Mesodermal cell (in vitro differentiated cells): ENCODE measurements around the gene LIPC.

Source experiments
- H3K27ac ChIP-seq: 2 replicates; pipeline ENCODE4 v1.7.0; 2013; ENCODE audit warnings: mild to moderate bottlenecking, low read depth, low read length, moderate library complexity; ENCODE audit not compliant: severe bottlenecking
- H3K36me3 ChIP-seq: 2 replicates; pipeline ENCODE4 v1.7.1; 2013; ENCODE audit warnings: mild to moderate bottlenecking, low read length, moderate library complexity; ENCODE audit not compliant: control insufficient read depth, insufficient read depth
- H3K4me1 ChIP-seq: one replicate; pipeline ENCODE4 v1.7.1; 2013; ENCODE audit warnings: mild to moderate bottlenecking, low read length; ENCODE audit not compliant: insufficient read depth, control insufficient read depth, poor library complexity, severe bottlenecking
- H3K4me3 ChIP-seq: 2 replicates; pipeline ENCODE4 v1.7.0; 2013; ENCODE audit warnings: low read length, control low read depth, mild to moderate bottlenecking; ENCODE audit not compliant: insufficient read depth, poor library complexity, severe bottlenecking; ENCODE audit errors: extremely low read depth
- H3K9me3 ChIP-seq: 2 replicates; pipeline ENCODE4 v1.7.1; 2013; ENCODE audit warnings: mild to moderate bottlenecking, low read length, moderate library complexity; ENCODE audit not compliant: control insufficient read depth
- WGBS, 2 experiments: methylation state at CpG; one replicate each; pipeline ENCODE4 v1.1.5; 2013; ENCODE audit warnings: missing lambda C conversion rate in 2 of 2; ENCODE audit not compliant: insufficient coverage in 2 of 2; 5-methylcytosine and 5-hydroxymethylcytosine counted together

Gene LIPC

DNA sequence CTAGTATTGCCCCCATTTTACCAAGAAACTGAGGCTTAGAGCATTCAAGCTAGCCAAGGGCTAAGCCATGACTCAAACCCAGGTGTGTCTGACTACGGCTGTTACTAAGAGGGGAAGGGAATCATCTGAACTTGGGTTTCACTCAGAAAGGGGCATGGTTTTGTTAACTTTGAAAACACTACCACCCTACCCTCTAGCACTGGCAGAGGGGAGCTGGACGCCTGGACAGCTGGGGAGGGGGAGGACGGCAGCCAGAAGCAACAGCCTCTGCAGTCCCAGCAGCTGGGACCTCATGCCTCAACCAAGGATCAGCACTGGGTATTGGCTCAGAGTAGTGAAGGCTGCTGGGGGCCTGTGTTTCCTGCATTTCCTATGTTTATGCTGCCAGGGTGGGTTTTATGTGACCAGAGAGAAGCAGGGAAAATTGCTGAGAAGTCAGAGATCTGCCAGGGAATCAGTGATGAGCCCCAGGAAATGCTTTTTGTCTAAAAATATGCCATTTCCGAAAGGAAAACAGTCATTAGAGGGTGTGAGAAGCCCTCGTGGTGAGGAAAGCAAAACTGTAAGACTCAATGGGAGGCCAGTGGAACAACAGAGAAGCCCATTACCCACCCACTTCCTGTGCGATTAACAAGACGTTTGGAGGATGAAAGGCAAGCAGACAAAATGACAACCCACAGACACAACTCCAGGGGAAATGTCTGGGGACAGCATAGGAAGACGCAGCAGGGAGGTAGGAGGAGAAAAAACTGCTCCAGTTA lies 41.2 kb downstream of the LIPC start:
- Histone ChIP-seq H3K9me3 (no peaks in the 10 kb centered on the region), H3K4me1 (peaks cover 56% of the 10 kb centered on the region), H3K36me3 (no peaks in the 10 kb centered on the region), H3K4me3 (no peak overlapping the region), H3K27ac (peak overlapping the region; percentile 82)
- 33 to 55% methylated on average over 2 to 5 of the region's 8 CpGs for WGBS, 2 experiments

DNA sequence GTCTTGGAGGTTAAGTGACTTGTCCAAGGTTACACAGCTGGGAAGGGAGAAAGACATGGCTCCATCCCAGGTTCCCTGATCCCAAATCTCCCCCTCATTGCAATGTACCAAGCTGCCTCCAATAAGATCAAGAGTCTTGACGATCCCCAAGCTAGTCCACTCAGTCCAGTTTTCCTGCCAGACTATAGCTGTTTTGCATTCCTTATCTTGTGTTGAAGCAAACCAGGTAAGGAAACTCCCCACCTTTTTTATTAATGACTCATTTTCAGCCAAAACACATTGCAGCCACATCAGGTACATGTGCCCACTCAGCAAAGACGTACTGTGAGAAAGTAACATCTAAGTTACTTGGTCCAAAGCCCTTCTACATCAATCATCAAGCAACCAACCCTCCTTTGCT lies 41.9 kb downstream of the LIPC start:
- H3K9me3 ChIP-seq = no peaks in the 10 kb centered on the region
- 100% methylated on average over 1 of the region's 2 CpGs for WGBS, 2 experiments
- H3K4me3 ChIP-seq = no peak overlapping the region
- peaks cover 56% of the 10 kb centered on the region for H3K4me1 ChIP-seq
- H3K36me3 ChIP-seq = no peaks in the 10 kb centered on the region
- H3K27ac ChIP-seq = peak overlapping the region; percentile 82

DNA sequence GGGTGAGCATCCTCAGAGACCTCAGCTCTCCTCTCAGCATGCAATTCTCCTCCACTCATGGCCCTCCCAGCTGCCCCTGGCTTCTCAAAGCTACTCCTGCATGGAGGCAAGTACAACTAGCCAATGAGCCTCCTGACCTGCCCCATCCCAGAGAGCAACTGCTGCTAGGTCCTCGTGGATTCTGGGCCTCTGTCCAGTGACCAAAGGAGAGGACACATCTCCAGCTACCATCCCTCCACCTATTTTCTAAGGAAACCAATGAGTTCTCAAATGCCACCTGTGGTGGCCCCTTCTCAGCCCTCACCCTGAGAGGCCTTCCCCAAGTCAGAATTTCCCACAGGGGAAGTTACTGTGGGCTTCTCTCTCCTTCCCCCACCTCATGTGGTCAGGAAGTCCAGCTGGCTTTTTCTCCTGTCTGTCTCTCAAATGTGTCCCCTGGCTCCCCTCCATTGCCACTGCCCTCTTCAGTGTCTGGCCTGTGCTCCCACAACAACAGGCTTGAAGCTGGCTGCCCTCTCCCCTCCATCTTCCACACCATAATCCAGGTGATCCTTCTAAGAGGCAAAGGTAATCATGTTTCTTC lies 43.0 kb downstream of the LIPC start:
- peaks cover 47% of the 10 kb centered on the region for H3K4me1 ChIP-seq

GRCh38 chr15:58475573-58476524 lies 44.1 kb downstream of the LIPC start:
- Histone ChIP-seq H3K27ac (peak overlapping the region; percentile 45), H3K4me1 (peaks cover 40% of the 10 kb centered on the region)
- 83 to 90% methylated on average over 7 of the region's 7 CpGs for WGBS, 2 experiments

More for the DNA sequence above, 43.0 kb downstream of the LIPC start:
- Histone ChIP-seq H3K9me3 (no peaks in the 10 kb centered on the region), H3K36me3 (no peaks in the 10 kb centered on the region), H3K27ac (peak overlapping the region; percentile 45), H3K4me3 (no peak overlapping the region)
- WGBS, 2 experiments = 89 to 100% methylated on average over 1 of the region's 1 CpG

GRCh38 chr15:58476525-58477162 lies 44.9 kb downstream of the LIPC start:
- H3K4me3 ChIP-seq = no peak overlapping the region
- WGBS, 2 experiments = 80 to 91% methylated on average over 5 to 7 of the region's 10 CpGs
- H3K9me3 ChIP-seq = no peaks in the 10 kb centered on the region
- H3K27ac ChIP-seq = no peak overlapping the region
- peaks cover 38% of the 10 kb centered on the region for H3K4me1 ChIP-seq
- no peaks in the 10 kb centered on the region for H3K36me3 ChIP-seq

More at GRCh38 chr15:58475573-58476524, 44.1 kb downstream of the LIPC start:
- Histone ChIP-seq H3K36me3 (no peaks in the 10 kb centered on the region), H3K9me3 (no peaks in the 10 kb centered on the region), H3K4me3 (no peak overlapping the region)

DNA sequence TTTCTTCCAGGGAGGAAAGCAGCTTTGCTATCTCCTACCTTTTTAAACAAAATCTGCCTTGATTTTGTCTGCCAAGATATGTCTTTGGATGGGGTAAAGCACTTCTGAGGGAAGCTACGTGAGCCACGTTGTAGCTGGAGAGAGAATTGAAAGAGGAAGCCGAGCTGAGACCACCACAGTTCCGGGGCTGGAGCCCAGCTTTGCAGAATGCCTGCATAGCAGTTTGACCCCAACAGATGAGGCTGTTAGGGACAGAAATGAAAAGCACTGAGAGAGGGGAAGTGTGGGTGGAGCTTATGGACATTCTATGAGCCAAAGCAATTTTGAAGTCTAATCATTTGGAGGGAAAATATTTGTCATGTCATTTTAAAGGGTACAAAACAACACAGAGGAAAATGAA lies 45.4 kb downstream of the LIPC start:
- Histone ChIP-seq H3K36me3 (no peaks in the 10 kb centered on the region), H3K4me1 (peaks cover 38% of the 10 kb centered on the region), H3K27ac (no peak overlapping the region), H3K9me3 (no peaks in the 10 kb centered on the region), H3K4me3 (no peak overlapping the region)
- WGBS, 2 experiments = 76 to 83% methylated on average over 4 of the region's 4 CpGs

DNA sequence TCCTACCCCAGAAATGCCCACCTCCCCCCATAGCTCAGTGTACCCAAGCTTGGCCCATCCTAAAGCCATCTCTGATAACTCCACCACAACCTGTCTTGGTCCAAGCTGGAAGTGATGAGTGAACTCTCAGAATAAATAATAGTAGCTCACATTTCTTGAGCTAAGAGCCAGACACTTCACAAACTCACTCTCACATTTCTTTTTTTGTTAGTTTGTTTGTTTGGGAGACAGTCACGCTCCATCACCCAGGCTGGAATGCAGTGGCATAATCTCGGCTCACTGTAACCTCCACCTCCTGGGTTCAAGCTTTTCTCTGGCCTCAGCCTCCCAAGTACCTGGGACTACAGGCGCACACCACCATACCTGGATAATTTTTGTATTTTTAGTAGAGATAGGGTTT lies 46.2 kb downstream of the LIPC start:
- no peaks in the 10 kb centered on the region for H3K36me3 ChIP-seq
- peaks cover 30% of the 10 kb centered on the region for H3K4me1 ChIP-seq
- H3K9me3 ChIP-seq = no peaks in the 10 kb centered on the region
- 100% methylated on average over 1 of the region's 3 CpGs; no CpG with 5 or more reads in 1 of the 2 experiments for WGBS, 2 experiments
- no peak overlapping the region for H3K27ac ChIP-seq
- H3K4me3 ChIP-seq = no peak overlapping the region

- WGBS, 2 experiments = 95 to 100% methylated on average over 2 to 3 of the region's 3 CpGs
- no peaks in the 10 kb centered on the region for H3K36me3 ChIP-seq
- no peak overlapping the region for H3K27ac ChIP-seq
- H3K9me3 ChIP-seq = no peaks in the 10 kb centered on the region
- peaks cover 25% of the 10 kb centered on the region for H3K4me1 ChIP-seq
- H3K4me3 ChIP-seq = no peak overlapping the region
Observed at GRCh38 chr15:58478579-58478978, 46.8 kb downstream of the LIPC start.

DNA sequence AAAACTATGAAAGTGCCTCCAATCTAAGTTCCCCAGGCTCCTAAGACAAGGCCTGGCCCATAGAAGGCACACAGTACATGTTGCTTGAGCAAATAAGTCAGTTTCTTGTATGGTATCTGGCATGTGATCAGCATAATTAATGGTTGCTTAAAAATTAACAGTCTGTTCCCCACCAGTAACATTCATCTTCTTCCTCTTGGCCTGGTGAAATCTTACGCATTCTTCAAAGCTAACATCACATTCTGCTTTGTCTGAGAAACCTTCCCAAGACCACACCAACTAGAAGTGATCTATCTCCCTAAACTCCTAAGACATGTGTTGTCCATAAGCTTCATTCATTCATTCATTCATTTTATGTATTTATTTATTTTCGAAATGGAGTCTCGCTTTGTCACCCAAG lies 48.1 kb downstream of the LIPC start:
- Histone ChIP-seq H3K36me3 (no peaks in the 10 kb centered on the region), H3K9me3 (no peaks in the 10 kb centered on the region), H3K4me1 (peaks cover 20% of the 10 kb centered on the region), H3K27ac (no peak overlapping the region), H3K4me3 (no peak overlapping the region)
- WGBS, 2 experiments = 93 to 100% methylated on average over 3 of the region's 3 CpGs

DNA sequence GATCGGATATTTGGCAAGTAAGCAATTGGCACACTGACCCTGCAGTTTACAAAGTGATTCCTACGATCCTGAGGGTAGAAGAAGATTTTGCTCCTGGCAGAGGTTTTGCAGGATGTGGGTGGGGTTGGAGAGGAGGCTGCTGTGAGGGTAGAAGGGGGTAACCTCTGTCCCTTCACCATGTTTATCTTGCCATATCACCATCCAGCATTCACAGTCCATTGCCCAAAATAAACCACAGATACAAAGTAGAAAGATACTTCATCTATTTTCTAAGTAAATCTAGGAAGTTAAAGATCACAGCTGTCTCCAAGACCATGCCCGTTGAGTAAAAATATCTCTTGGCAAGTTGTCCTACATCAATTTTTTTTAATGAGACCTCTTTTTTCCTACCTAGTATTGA lies 51.6 kb downstream of the LIPC start:
- H3K4me3 ChIP-seq = no peak overlapping the region
- H3K9me3 ChIP-seq = peaks cover 3% of the 10 kb centered on the region
- no peaks in the 10 kb centered on the region for H3K36me3 ChIP-seq
- no peak overlapping the region for H3K27ac ChIP-seq
- WGBS, 2 experiments = 86 to 92% methylated on average over 1 of the region's 3 CpGs
- H3K4me1 ChIP-seq = no peaks in the 10 kb centered on the region
